SK-N-SH treated with all-trans-retinoic acid at 6 μM for 48 hours (cell line): ENCODE results near the gene ST13.

ENCODE experiments used
- ATAC-seq: fragments of 200-7000 bp; cut with Tn5 transposase; 3 replicates; pipeline ENCODE4 v1.9.1; 2020; ENCODE audit warnings: mild to moderate bottlenecking, moderate library complexity
- ARNTL ChIP-seq: fragments of 450-650 bp; formaldehyde crosslinking; IDR thresholded peaks from 2 replicates; pipeline ENCODE4 v1.5.0; 2020; ENCODE audit warnings: low read depth, mild to moderate bottlenecking, moderate library complexity, borderline replicate concordance
- BACH2 ChIP-seq: fragments of 250-450 bp; sonication (Bioruptor Pico); IDR thresholded peaks from 2 replicates; pipeline ENCODE4 v1.9.0; 2021; ENCODE audit warnings: mild to moderate bottlenecking, borderline replicate concordance
- CSDC2 ChIP-seq: fragments of 250-450 bp; sonication (Bioruptor Pico); IDR thresholded peaks from 2 replicates; pipeline ENCODE4 v1.5.0; 2020; ENCODE audit warnings: mild to moderate bottlenecking, moderate library complexity
- ESRRG ChIP-seq: fragments of 250-450 bp; sonication (Bioruptor Pico); IDR thresholded peaks from 2 replicates; pipeline ENCODE4 v1.6.1; 2021; ENCODE audit warnings: mild to moderate bottlenecking
- GLIS3 ChIP-seq: fragments of 250-450 bp; sonication (Bioruptor Pico); IDR thresholded peaks from 2 replicates; pipeline ENCODE4 v1.5.0; 2020; ENCODE audit warnings: mild to moderate bottlenecking, moderate library complexity
- ISL1 ChIP-seq: fragments of 250-450 bp; sonication (Bioruptor Pico); IDR thresholded peaks from 2 replicates; pipeline ENCODE4 v2.1.2; 2022; ENCODE audit warnings: mild to moderate bottlenecking, moderate library complexity
- PPARA ChIP-seq: fragments of 250-450 bp; sonication (Bioruptor Pico); IDR thresholded peaks from 2 replicates; pipeline ENCODE4 v1.5.0; 2020; ENCODE audit warnings: mild to moderate bottlenecking, borderline replicate concordance
- RARB ChIP-seq: fragments of 250-450 bp; sonication (Bioruptor Pico); IDR thresholded peaks from 2 replicates; pipeline ENCODE4 v1.8.0; 2021; ENCODE audit warnings: mild to moderate bottlenecking, moderate library complexity
- SNAI2 ChIP-seq: fragments of 250-450 bp; sonication (Bioruptor Pico); IDR thresholded peaks from 2 replicates; pipeline ENCODE4 v1.5.0; 2020; ENCODE audit warnings: mild to moderate bottlenecking, moderate library complexity
- TCF4 ChIP-seq: fragments of 250-450 bp; sonication (Bioruptor Pico); IDR thresholded peaks from 2 replicates; pipeline ENCODE4 v1.8.0; 2021; ENCODE audit warnings: mild to moderate bottlenecking, moderate library complexity, borderline replicate concordance
- ZC3H10 ChIP-seq: fragments of 250-450 bp; sonication (Bioruptor Pico); IDR thresholded peaks from 2 replicates; pipeline ENCODE4 v1.5.1; 2021; ENCODE audit warnings: mild to moderate bottlenecking, moderate library complexity
- ZFP3 ChIP-seq: fragments of 250-450 bp; sonication (Bioruptor Pico); IDR thresholded peaks from 2 replicates; pipeline ENCODE4 v1.5.0; 2020; ENCODE audit warnings: mild to moderate bottlenecking, moderate library complexity
- ZFP30 ChIP-seq: fragments of 450-650 bp; formaldehyde crosslinking; IDR thresholded peaks from 2 replicates; pipeline ENCODE4 v1.5.0; 2022; ENCODE audit warnings: mild to moderate bottlenecking, moderate library complexity
- ZNF565 ChIP-seq: fragments of 450-650 bp; formaldehyde crosslinking; conservative IDR thresholded peaks from 2 replicates; pipeline ENCODE4 v1.5.0; 2020; ENCODE audit warnings: low read depth, mild to moderate bottlenecking, moderate library complexity
- ZNF70 ChIP-seq: fragments of 450-650 bp; formaldehyde crosslinking; IDR thresholded peaks from 2 replicates; pipeline ENCODE4 v1.5.0; 2020; ENCODE audit warnings: mild to moderate bottlenecking, moderate library complexity
- ZNF8 ChIP-seq: fragments of 450-650 bp; formaldehyde crosslinking; IDR thresholded peaks from 2 replicates; pipeline ENCODE4 v1.5.0; 2020; ENCODE audit warnings: mild to moderate bottlenecking, moderate library complexity
- TF ChIP-seq, protein P1 (sequence below): fragments of 250-450 bp; sonication (Bioruptor Pico); IDR thresholded peaks from 2 replicates; pipeline ENCODE4 v1.5.0; 2020; ENCODE audit warnings: mild to moderate bottlenecking, moderate library complexity
- TF ChIP-seq, protein P2 (sequence below): fragments of 250-450 bp; sonication (Bioruptor Pico); IDR thresholded peaks from 2 replicates; pipeline ENCODE4 v1.8.0; 2020; ENCODE audit warnings: mild to moderate bottlenecking, moderate library complexity, borderline replicate concordance
- TF ChIP-seq, protein P3 (sequence below): fragments of 250-450 bp; sonication (Bioruptor Pico); IDR thresholded peaks from 2 replicates; pipeline ENCODE4 v1.5.1; 2021; ENCODE audit warnings: mild to moderate bottlenecking, moderate library complexity
- TF ChIP-seq, protein P4 (sequence below): fragments of 250-450 bp; sonication (Bioruptor Pico); IDR thresholded peaks from 2 replicates; pipeline ENCODE4 v1.8.0; 2021; ENCODE audit warnings: low read depth, mild to moderate bottlenecking, moderate library complexity, borderline replicate concordance
- TF ChIP-seq, protein P5 (sequence below): fragments of 250-450 bp; sonication (Bioruptor Pico); IDR thresholded peaks from 2 replicates; pipeline ENCODE4 v1.5.1; 2020; ENCODE audit warnings: low read depth, mild to moderate bottlenecking, moderate library complexity

ST13 gene

DNA sequence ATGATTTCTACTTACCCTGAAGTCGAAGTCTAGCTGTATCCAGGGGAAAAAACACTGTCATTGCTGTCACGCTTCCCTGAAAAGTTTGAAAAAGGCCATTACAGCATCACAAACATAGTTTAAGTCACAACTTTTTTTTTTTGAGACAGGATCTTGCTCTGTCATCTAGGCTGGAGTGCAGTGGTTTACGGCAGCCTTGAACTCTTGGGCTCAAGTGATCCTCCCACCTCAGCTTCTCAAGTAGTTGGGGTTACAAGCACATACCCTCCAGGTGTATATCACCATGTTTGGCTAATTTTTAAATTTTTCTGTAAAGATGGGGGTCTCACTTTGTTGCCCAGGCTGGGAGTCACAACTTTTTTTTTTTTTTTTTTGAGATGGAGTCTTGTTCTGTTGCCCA, 57.4 kb downstream of the ST13 start:
- ATAC-seq = no peak
- TF ChIP-seq ZNF8 (CRISPR knock-in tag) (no peak), ZC3H10 (CRISPR knock-in tag) (no peak), GLIS3 (no peak), SNAI2 (CRISPR knock-in tag) (no peak), RARB (no peak), BACH2 (CRISPR knock-in tag) (no peak), CSDC2 (CRISPR knock-in tag) (no peak), ARNTL (CRISPR knock-in tag) (no peak), ZFP30 (no peak), ZFP3 (CRISPR knock-in tag) (no peak), ISL1 (no peak), TCF4 (no peak)
- TF ChIP-seq, protein P1, sequence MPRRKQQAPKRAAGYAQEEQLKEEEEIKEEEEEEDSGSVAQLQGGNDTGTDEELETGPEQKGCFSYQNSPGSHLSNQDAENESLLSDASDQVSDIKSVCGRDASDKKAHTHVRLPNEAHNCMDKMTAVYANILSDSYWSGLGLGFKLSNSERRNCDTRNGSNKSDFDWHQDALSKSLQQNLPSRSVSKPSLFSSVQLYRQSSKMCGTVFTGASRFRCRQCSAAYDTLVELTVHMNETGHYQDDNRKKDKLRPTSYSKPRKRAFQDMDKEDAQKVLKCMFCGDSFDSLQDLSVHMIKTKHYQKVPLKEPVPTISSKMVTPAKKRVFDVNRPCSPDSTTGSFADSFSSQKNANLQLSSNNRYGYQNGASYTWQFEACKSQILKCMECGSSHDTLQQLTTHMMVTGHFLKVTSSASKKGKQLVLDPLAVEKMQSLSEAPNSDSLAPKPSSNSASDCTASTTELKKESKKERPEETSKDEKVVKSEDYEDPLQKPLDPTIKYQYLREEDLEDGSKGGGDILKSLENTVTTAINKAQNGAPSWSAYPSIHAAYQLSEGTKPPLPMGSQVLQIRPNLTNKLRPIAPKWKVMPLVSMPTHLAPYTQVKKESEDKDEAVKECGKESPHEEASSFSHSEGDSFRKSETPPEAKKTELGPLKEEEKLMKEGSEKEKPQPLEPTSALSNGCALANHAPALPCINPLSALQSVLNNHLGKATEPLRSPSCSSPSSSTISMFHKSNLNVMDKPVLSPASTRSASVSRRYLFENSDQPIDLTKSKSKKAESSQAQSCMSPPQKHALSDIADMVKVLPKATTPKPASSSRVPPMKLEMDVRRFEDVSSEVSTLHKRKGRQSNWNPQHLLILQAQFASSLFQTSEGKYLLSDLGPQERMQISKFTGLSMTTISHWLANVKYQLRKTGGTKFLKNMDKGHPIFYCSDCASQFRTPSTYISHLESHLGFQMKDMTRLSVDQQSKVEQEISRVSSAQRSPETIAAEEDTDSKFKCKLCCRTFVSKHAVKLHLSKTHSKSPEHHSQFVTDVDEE = no peak
- TF ChIP-seq, protein P2, sequence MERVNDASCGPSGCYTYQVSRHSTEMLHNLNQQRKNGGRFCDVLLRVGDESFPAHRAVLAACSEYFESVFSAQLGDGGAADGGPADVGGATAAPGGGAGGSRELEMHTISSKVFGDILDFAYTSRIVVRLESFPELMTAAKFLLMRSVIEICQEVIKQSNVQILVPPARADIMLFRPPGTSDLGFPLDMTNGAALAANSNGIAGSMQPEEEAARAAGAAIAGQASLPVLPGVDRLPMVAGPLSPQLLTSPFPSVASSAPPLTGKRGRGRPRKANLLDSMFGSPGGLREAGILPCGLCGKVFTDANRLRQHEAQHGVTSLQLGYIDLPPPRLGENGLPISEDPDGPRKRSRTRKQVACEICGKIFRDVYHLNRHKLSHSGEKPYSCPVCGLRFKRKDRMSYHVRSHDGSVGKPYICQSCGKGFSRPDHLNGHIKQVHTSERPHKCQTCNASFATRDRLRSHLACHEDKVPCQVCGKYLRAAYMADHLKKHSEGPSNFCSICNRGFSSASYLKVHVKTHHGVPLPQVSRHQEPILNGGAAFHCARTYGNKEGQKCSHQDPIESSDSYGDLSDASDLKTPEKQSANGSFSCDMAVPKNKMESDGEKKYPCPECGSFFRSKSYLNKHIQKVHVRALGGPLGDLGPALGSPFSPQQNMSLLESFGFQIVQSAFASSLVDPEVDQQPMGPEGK (CRISPR knock-in tag) = no peak
- TF ChIP-seq, protein P3, sequence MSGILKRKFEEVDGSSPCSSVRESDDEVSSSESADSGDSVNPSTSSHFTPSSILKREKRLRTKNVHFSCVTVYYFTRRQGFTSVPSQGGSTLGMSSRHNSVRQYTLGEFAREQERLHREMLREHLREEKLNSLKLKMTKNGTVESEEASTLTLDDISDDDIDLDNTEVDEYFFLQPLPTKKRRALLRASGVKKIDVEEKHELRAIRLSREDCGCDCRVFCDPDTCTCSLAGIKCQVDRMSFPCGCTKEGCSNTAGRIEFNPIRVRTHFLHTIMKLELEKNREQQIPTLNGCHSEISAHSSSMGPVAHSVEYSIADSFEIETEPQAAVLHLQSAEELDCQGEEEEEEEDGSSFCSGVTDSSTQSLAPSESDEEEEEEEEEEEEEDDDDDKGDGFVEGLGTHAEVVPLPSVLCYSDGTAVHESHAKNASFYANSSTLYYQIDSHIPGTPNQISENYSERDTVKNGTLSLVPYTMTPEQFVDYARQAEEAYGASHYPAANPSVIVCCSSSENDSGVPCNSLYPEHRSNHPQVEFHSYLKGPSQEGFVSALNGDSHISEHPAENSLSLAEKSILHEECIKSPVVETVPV (CRISPR knock-in tag) = no peak
- TF ChIP-seq, protein P4, sequence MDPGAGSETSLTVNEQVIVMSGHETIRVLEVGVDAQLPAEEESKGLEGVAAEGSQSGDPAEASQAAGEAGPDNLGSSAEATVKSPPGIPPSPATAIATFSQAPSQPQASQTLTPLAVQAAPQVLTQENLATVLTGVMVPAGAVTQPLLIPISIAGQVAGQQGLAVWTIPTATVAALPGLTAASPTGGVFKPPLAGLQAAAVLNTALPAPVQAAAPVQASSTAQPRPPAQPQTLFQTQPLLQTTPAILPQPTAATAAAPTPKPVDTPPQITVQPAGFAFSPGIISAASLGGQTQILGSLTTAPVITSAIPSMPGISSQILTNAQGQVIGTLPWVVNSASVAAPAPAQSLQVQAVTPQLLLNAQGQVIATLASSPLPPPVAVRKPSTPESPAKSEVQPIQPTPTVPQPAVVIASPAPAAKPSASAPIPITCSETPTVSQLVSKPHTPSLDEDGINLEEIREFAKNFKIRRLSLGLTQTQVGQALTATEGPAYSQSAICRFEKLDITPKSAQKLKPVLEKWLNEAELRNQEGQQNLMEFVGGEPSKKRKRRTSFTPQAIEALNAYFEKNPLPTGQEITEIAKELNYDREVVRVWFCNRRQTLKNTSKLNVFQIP (CRISPR knock-in tag) = no peak

DNA sequence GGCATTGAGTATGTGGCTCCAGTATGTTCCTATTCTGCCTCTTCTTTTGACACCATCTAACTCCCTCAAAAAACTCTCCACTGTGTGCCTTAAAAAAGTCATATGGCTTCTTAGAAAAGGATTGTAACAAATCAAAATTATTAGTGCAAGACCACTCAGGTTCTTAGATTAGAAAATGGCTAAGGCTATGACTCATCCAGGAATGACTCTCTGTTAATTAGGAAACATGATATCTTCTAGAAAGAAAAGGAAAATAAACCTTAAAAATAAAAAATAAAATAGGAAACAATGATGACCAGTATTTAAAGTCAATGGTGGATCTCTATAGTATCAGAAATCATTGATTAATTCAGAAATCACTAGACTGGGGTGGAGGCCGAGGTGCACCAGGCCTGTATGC, 59.0 kb downstream of the ST13 start:
- TF ChIP-seq, protein P5, sequence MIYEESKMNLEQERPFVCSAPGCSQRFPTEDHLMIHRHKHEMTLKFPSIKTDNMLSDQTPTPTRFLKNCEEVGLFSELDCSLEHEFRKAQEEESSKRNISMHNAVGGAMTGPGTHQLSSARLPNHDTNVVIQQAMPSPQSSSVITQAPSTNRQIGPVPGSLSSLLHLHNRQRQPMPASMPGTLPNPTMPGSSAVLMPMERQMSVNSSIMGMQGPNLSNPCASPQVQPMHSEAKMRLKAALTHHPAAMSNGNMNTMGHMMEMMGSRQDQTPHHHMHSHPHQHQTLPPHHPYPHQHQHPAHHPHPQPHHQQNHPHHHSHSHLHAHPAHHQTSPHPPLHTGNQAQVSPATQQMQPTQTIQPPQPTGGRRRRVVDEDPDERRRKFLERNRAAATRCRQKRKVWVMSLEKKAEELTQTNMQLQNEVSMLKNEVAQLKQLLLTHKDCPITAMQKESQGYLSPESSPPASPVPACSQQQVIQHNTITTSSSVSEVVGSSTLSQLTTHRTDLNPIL (CRISPR knock-in tag) = no peak
- 0 out of 2 replicates have a peak, but pooled peaks have one; percentile 26 for TF ChIP-seq ISL1
- peak; percentile 61; the same call in 2 of the 3 replicates for ATAC-seq

DNA sequence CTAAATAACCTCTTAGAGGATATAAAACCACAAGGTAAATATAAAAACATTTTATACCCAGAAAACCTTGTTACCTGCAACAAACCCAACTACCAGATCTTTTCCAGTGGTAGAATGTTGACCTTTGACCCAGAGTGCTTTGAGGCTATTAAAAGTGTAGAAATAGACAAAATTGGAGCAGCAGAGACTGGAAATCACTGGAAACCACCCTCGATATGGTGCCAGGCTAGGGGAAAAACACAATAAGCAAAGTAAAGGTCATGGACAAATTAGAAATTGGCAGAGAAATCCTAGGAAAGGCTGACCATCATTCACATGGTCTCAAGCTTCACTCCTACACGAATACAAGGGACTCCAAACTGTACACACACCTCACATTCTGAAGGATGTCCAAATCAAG, 64.0 kb downstream of the ST13 start:
- no peak for ATAC-seq
- TF ChIP-seq PPARA (CRISPR knock-in tag) = no peak
- TF ChIP-seq ZFP3 (CRISPR knock-in tag) = no peak
- TF ChIP-seq, protein P2 (CRISPR knock-in tag) = no peak
- TF ChIP-seq ZNF565 (CRISPR knock-in tag) = no peak
- TF ChIP-seq, protein P4 (CRISPR knock-in tag) = no peak
- TF ChIP-seq ZNF70 (CRISPR knock-in tag) = no peak
- TF ChIP-seq ZNF8 (CRISPR knock-in tag) = no peak
- TF ChIP-seq GLIS3 = no peak
- no peak for TF ChIP-seq ESRRG (CRISPR knock-in tag)
- TF ChIP-seq RARB = no peak
- TF ChIP-seq TCF4 = no peak
- no peak for TF ChIP-seq SNAI2 (CRISPR knock-in tag)
- TF ChIP-seq BACH2 (CRISPR knock-in tag) = no peak
- TF ChIP-seq, protein P3 (CRISPR knock-in tag) = no peak
